Breast epithelium (tissue), 4 donors: ENCODE results near the gene ECPAS. TPM values are rescaled to one million over a fixed set of nuclear protein-coding genes. Genes with fewer than 3 reads are reported as not detected.
"Not testable (repeated sequence)": the region's sequence is repeated elsewhere in the genome, so short reads cannot be mapped to it uniquely, and the experiment has no call there.

ENCODE experiments used
- DNase-seq, 2 donors: peaks; one replicate each; pipeline ENCODE4 v3.0.0-alpha.2; 2019; ENCODE audit warnings: low spot score in 2 of 2
- H3K27ac ChIP-seq, 2 donors: fragments of 200-600 bp; sonication (generic) in 1 of 2; one replicate each; pipeline ENCODE4 v1.5.1; 2016 to 2019; ENCODE audit warnings: mild to moderate bottlenecking in 1 of 2
- H3K27me3 ChIP-seq, 2 donors: fragments of 200-600 bp; sonication (generic) in 1 of 2; one replicate each; pipeline versions ENCODE4 v1.5.1 to v1.6.0; 2017 to 2019; ENCODE audit warnings: control low read depth in 1 of 2, mild to moderate bottlenecking in 1 of 2
- H3K36me3 ChIP-seq: fragments of 200-600 bp; one replicate; pipeline ENCODE4 v1.5.1; 2019
- H3K4me1 ChIP-seq, 2 donors: fragments of 200-600 bp; sonication (generic); one replicate each; pipeline ENCODE4 v1.5.1; 2016 to 2019; ENCODE audit warnings: control low read depth in 1 of 2
- H3K4me3 ChIP-seq, 3 donors: fragments of 200-600 bp; sonication (generic); 1 replicate in 2 of 3; 2 replicates in 1 of 3; pipeline ENCODE4 v1.5.1; 2016 to 2019; ENCODE audit warnings: mild to moderate bottlenecking in 3 of 3, moderate library complexity in 2 of 3
- H3K9me3 ChIP-seq, 2 donors: fragments of 200-600 bp; sonication (generic) in 1 of 2; one replicate each; pipeline ENCODE4 v1.5.1; 2016 to 2019; ENCODE audit warnings: control low read depth in 1 of 2
- POLR2A ChIP-seq: fragments of 450-650 bp; IDR thresholded peaks from one replicate; pipeline ENCODE4 v1.6.1; 2016; ENCODE audit warnings: antibody characterized with exemption, mild to moderate bottlenecking, moderate library complexity
- POLR2AphosphoS5 ChIP-seq, 3 donors: sonication (generic); formaldehyde crosslinking; IDR thresholded peaks; one replicate each; pipeline ENCODE4 v1.6.1; 2017; ENCODE audit warnings: antibody characterized with exemption in 3 of 3
- intact Hi-C: fragments of 100-400 bp; cut with DNase I; formaldehyde crosslinking; loops from one replicate; pipeline ENCODE4 v1.15.1; 2023; ENCODE audit warnings: low total_unique reads
- total RNA-seq, 3 donors: library from RNA; depleted of rRNA; stranded (reverse); fragments of >200 nt; gene quantifications; one replicate each; pipeline ENCODE4 v1.1.0, GENCODE V29; 2016
- TF ChIP-seq, protein P1 (sequence below), 3 donors: fragments of 450-650 bp; IDR thresholded peaks; one replicate each; pipeline ENCODE4 v1.5.1; 2016 to 2017; ENCODE audit warnings: antibody characterized with exemption in 3 of 3, mild to moderate bottlenecking in 3 of 3, moderate library complexity in 3 of 3

Gene ECPAS
- total RNA-seq, 3 donors from 2014 or later, result 91.6 to 159 (median 94.1) TPM

DNA sequence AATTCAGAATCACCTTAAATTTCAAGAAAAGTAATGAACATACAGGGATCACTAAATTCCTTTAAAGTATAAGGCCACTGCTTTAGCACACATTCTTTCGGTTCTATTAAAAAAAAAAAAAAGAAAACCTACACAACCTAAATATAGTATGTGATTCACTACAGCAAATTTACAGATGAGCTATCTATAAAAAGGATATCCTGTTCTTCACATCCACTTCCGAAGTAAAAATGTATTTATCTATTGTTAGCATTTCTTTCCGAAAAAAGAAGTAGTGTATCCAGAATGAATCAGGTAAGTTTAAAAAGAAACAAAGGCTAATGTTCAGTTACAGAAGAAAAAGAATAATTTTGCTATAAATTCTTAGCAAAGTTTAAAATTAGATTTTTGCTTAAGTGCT lies 70.2 kb downstream of the ECPAS start:
- Histone ChIP-seq H3K27ac (no peak overlapping the region), H3K9me3 (no peaks in the 10 kb centered on the region), H3K27me3 (no peaks in the 10 kb centered on the region), H3K4me1 (no peaks in the 10 kb centered on the region), H3K4me3 (no peak overlapping the region), H3K36me3 (peaks cover 6% of the 10 kb centered on the region)
- TF ChIP-seq, protein P1, sequence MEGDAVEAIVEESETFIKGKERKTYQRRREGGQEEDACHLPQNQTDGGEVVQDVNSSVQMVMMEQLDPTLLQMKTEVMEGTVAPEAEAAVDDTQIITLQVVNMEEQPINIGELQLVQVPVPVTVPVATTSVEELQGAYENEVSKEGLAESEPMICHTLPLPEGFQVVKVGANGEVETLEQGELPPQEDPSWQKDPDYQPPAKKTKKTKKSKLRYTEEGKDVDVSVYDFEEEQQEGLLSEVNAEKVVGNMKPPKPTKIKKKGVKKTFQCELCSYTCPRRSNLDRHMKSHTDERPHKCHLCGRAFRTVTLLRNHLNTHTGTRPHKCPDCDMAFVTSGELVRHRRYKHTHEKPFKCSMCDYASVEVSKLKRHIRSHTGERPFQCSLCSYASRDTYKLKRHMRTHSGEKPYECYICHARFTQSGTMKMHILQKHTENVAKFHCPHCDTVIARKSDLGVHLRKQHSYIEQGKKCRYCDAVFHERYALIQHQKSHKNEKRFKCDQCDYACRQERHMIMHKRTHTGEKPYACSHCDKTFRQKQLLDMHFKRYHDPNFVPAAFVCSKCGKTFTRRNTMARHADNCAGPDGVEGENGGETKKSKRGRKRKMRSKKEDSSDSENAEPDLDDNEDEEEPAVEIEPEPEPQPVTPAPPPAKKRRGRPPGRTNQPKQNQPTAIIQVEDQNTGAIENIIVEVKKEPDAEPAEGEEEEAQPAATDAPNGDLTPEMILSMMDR (IDR thresholded peaks at IDR 0.05), result no peak
- TF ChIP-seq POLR2A, result no peak
- no peak for TF ChIP-seq POLR2AphosphoS5 (IDR thresholded peaks at IDR 0.05)
- DNase-seq, result no peak
- intact Hi-C loops, result no loop called here

DNA sequence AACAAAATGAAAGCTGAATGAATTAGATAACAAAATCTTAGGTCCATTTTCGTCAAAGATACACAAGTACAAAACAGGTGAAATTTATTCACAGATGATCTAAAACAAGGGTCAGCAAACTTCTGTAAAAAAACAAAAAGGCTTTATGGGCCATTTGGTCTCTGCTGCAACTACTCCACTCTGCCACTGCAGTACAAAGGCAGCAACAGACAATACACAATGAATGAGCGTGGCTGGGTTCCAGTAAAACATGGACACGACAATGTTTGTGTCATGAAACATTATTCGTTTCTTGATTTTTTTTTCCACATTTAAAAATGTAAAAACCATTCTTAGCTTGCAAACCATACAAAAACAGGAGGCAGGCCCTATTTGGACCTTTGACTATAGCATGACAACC lies 71.9 kb downstream of the ECPAS start:
- Histone ChIP-seq H3K4me3 (no peak overlapping the region), H3K4me1 (no peaks in the 10 kb centered on the region), H3K9me3 (no peaks in the 10 kb centered on the region), H3K27ac (no peak overlapping the region), H3K27me3 (no peaks in the 10 kb centered on the region), H3K36me3 (peaks cover 6% of the 10 kb centered on the region)
- no peak for DNase-seq
- intact Hi-C loops, result no loop called here
- TF ChIP-seq, protein P1 (IDR thresholded peaks at IDR 0.05), result no peak
- TF ChIP-seq POLR2A (no peak), POLR2AphosphoS5 (IDR thresholded peaks at IDR 0.05) (no peak)

DNA sequence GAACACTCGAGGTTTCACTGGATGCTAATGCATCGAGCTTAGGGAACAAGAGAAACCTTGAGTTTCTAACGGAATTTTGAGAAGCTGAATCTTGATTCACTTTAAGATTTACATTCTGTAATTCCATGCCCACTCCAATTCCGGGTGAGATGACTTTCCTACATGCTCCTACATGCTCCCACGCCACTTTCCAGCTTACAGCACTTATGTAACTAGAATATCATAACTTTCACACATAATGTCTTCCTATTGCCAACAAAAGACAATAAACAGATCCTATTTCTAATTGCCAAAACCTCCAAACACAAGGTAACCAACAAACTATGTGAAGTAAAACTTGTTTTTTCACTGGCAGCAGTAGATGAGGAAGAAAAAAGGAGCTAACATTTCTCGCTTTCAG lies 72.9 kb downstream of the ECPAS start:
- H3K36me3 ChIP-seq, result peaks cover under 1% of the 10 kb centered on the region
- H3K27ac ChIP-seq, result no peak overlapping the region
- intact Hi-C loops, result no loop called here
- H3K9me3 ChIP-seq, result no peaks in the 10 kb centered on the region
- no peak for DNase-seq
- H3K4me1 ChIP-seq, result no peaks in the 10 kb centered on the region
- TF ChIP-seq POLR2A (no peak), POLR2AphosphoS5 (IDR thresholded peaks at IDR 0.05) (no peak)
- TF ChIP-seq, protein P1 (IDR thresholded peaks at IDR 0.05), result no peak
- no peak overlapping the region for H3K4me3 ChIP-seq
- no peaks in the 10 kb centered on the region for H3K27me3 ChIP-seq

DNA sequence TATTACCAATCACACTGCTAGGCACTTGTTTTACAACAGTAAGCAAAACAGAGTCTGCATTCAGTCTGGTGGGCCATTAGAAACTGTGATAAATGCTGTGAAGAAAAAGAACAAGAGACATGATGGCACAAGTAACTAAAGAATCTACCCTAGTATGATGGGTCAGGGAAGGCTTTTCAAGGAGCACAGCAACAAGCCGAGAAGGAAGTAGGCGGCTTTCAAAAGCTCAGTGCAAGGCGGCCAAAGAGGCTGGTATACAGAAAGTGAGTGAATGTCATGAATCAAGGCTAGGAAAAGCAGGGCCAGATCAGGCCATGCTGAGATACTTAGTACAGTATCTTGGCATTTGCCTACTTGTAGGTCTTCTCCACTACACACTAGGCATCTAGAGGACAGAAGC lies 76.4 kb downstream of the ECPAS start:
- intact Hi-C loops, result no loop called here
- H3K27ac ChIP-seq, result no peak overlapping the region
- no peaks in the 10 kb centered on the region for H3K27me3 ChIP-seq
- no peak for DNase-seq
- peaks cover 0 to 9% of the 10 kb centered on the region in 2 donors for H3K9me3 ChIP-seq
- no peaks in the 10 kb centered on the region for H3K36me3 ChIP-seq
- no peaks in the 10 kb centered on the region for H3K4me1 ChIP-seq
- TF ChIP-seq, protein P1 (IDR thresholded peaks at IDR 0.05), result no peak
- TF ChIP-seq POLR2AphosphoS5 (IDR thresholded peaks at IDR 0.05), result no peak
- no peak overlapping the region for H3K4me3 ChIP-seq

DNA sequence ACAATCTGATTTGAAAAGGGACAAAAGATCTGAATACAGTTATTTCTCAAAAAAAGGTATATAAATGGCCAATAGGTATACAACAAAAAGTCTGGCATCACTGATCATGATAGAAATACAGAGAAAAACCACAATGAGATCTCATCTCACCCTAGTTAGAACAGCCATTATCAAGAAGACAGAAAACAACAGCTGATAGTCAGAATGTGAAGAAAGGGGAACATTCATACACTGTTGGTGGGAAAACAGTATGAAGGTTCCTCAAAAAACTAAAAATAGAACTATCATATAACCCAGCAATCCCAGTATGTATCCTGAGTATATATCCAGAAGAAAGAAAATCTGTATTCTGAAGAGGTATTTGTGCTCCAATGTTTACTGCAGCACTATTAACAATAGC lies 78.5 kb downstream of the ECPAS start:
- H3K27me3 ChIP-seq, result no peaks in the 10 kb centered on the region
- H3K36me3 ChIP-seq, result no peaks in the 10 kb centered on the region
- H3K9me3 ChIP-seq, result peaks cover 10 to 21% of the 10 kb centered on the region in 2 donors
- no peaks in the 10 kb centered on the region for H3K4me1 ChIP-seq
- DNase-seq, result no peak
- no peak overlapping the region for H3K4me3 ChIP-seq
- intact Hi-C loops, result no loop called here
- H3K27ac ChIP-seq, result no peak overlapping the region
- TF ChIP-seq, protein P1 (IDR thresholded peaks at IDR 0.05), result no peak
- TF ChIP-seq POLR2AphosphoS5 (IDR thresholded peaks at IDR 0.05) (no peak), POLR2A (no peak)

DNA sequence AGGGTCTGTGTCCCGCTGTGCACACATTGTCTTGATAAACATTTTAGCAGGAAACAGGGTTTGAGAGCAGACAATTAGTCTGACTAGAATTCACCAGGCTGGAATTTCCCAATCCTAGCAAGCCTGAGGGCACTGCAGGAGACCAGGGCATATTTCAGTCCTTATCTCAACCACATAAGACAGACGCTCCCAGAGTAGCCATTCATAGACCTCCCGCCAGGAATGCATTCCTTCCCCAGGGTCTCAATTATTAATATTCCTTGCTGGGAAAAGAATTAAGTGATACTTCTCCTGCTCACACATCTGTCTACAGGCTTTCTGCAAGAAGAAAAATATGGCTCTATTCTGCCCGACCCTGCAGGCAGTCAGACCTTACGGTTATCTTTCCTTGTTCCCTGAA lies 82.7 kb downstream of the ECPAS start:
- H3K27me3 ChIP-seq, H3K36me3 ChIP-seq, H3K4me3 ChIP-seq, H3K4me1 ChIP-seq, H3K27ac ChIP-seq, intact Hi-C loops, DNase-seq: not testable (repeated sequence)
- H3K9me3 ChIP-seq, result peaks cover 19 to 28% of the 10 kb centered on the region in 2 donors
